Fibroblast of mammary gland (primary cell): ENCODE data around the gene TMEM255A.

Source experiments
- DNase-seq: peaks from one replicate; pipeline ENCODE4 v3.0.0-alpha.2; 2010; ENCODE audit warnings: low read depth
- H3K4me3 ChIP-seq: 2 replicates; pipeline ENCODE4 v1.5.1; 2011; ENCODE audit warnings: low read depth, mild to moderate bottlenecking, low read length, moderate library complexity; ENCODE audit not compliant: control insufficient read depth
- TF ChIP-seq, protein P1 (sequence below): conservative IDR thresholded peaks from 2 replicates; pipeline ENCODE4 v1.5.1; 2011; ENCODE audit warnings: low read depth, low read length, inconsistent platforms; ENCODE audit not compliant: control insufficient read depth, insufficient read depth

Gene TMEM255A

GRCh38 chrX:120301497-120301896 is 9.8 kb downstream of the TMEM255A start:
- TF ChIP-seq, protein P1, sequence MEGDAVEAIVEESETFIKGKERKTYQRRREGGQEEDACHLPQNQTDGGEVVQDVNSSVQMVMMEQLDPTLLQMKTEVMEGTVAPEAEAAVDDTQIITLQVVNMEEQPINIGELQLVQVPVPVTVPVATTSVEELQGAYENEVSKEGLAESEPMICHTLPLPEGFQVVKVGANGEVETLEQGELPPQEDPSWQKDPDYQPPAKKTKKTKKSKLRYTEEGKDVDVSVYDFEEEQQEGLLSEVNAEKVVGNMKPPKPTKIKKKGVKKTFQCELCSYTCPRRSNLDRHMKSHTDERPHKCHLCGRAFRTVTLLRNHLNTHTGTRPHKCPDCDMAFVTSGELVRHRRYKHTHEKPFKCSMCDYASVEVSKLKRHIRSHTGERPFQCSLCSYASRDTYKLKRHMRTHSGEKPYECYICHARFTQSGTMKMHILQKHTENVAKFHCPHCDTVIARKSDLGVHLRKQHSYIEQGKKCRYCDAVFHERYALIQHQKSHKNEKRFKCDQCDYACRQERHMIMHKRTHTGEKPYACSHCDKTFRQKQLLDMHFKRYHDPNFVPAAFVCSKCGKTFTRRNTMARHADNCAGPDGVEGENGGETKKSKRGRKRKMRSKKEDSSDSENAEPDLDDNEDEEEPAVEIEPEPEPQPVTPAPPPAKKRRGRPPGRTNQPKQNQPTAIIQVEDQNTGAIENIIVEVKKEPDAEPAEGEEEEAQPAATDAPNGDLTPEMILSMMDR, result no peak
- no peak overlapping the region for H3K4me3 ChIP-seq
- DNase-seq, result no peak

- H3K4me3 ChIP-seq, result no peak overlapping the region
- TF ChIP-seq, protein P1, result no peak
- no peak for DNase-seq
These were observed 11.3 kb downstream of the TMEM255A start for GRCh38 chrX:120299928-120300327.

DNA sequence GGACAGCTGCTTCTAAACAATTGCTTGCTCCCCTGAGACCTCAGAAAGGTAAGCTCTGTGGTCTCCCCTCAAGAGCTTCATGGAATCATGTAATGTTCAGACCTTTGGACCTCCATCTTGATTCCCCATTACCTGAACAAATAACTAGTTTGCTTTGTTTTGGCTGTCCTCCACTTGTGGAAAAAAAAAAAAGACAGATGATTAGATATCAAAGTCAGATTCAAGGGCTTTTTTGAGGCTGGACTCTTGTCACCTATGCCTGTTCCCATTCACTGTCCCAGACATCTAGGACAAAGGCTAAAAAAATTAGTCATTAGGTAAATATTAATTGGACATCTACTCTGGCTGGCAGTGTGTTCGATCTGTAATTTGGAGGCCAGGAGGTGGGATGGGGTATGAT is 13.3 kb downstream of the TMEM255A start:
- TF ChIP-seq, protein P1, result no peak
- H3K4me3 ChIP-seq, result no peak overlapping the region
- DNase-seq, result no peak

DNA sequence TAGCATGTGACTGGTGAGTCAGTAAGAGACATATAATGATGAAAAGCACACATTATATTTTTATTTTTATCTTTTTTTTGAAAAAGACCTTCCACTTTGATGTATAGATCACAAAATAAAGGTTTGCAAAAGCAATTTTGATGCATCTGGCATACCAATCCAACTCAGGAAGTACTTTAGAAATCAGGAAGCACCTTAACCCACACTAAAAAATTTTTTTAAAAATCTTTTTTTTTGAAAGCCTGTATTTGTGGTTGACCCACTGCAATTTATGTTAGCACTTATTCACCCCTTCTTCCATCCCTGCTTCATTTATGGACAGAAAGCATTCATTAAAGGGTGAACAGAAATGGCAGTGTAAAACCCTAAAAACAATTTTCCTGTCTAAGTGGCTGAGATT is 16.6 kb downstream of the TMEM255A start:
- H3K4me3 ChIP-seq, result no peak overlapping the region
- TF ChIP-seq, protein P1, result no peak
- no peak for DNase-seq

- TF ChIP-seq, protein P1, result no peak
- H3K4me3 ChIP-seq, result no peak overlapping the region
- DNase-seq, result no peak
These were observed 18.2 kb downstream of the TMEM255A start for GRCh38 chrX:120293015-120293414.

GRCh38 chrX:120291211-120291610 is 20.1 kb downstream of the TMEM255A start:
- H3K4me3 ChIP-seq, result no peak overlapping the region
- TF ChIP-seq, protein P1, result no peak
- no peak for DNase-seq

- DNase-seq, result no peak
- TF ChIP-seq, protein P1, result no peak
These were observed 21.2 kb downstream of the TMEM255A start for GRCh38 chrX:120290107-120290506.

More at GRCh38 chrX:120290107-120290506, 21.2 kb downstream of the TMEM255A start:
- no peak overlapping the region for H3K4me3 ChIP-seq
